NT2/D1 (cell line): ENCODE results near the gene TOMM40.

Source experiments
- SUZ12 ChIP-seq: IDR thresholded peaks from 2 replicates; pipeline ENCODE4 v1.6.1; 2011; ENCODE audit not compliant: insufficient read length, insufficient read depth; ENCODE audit errors: extremely low read depth
- YY1 ChIP-seq: IDR thresholded peaks from 2 replicates; pipeline ENCODE4 v1.6.1; 2011; ENCODE audit not compliant: insufficient read length, insufficient read depth

- no peak for TF ChIP-seq YY1
- TF ChIP-seq SUZ12 = no peak
Observed at GRCh38 chr19:44878120-44878865, 12.8 kb upstream of the TOMM40 start.
